AG09319 (cell line): ENCODE measurements around the gene MLIP.

Experiments used
- DNase-seq: peaks from one replicate; pipeline ENCODE4 v3.0.0-alpha.2; 2010; ENCODE audit warnings: low read depth; ENCODE audit errors: extremely low read depth
- CTCF ChIP-seq: IDR thresholded peaks from 2 replicates; pipeline ENCODE4 v1.5.1; 2011; ENCODE audit warnings: low read depth, mild to moderate bottlenecking, inconsistent platforms, low read length, moderate library complexity

The MLIP gene

GRCh38 chr6:54097753-54098152 lies 13.5 kb upstream of the MLIP start:
- no peak for TF ChIP-seq CTCF
- DNase-seq = no peak

GRCh38 chr6:54098450-54099044 lies 12.7 kb upstream of the MLIP start:
- DNase-seq = no peak
- no peak for TF ChIP-seq CTCF

- no peak for TF ChIP-seq CTCF
- no peak for DNase-seq
These were observed 12.0 kb upstream of the MLIP start for GRCh38 chr6:54099225-54099624.

- no peak for TF ChIP-seq CTCF
These were observed 10.7 kb upstream of the MLIP start for GRCh38 chr6:54100411-54101006.

GRCh38 chr6:54102238-54102637 lies 9.0 kb upstream of the MLIP start:
- no peak for TF ChIP-seq CTCF
- DNase-seq = no peak

More at GRCh38 chr6:54100411-54101006, 10.7 kb upstream of the MLIP start:
- DNase-seq = no peak

GRCh38 chr6:54103497-54103896 lies 7.7 kb upstream of the MLIP start:
- TF ChIP-seq CTCF = no peak
- DNase-seq = no peak

GRCh38 chr6:54106727-54107126 lies 4.5 kb upstream of the MLIP start:
- DNase-seq = no peak
- no peak for TF ChIP-seq CTCF
